HepG2 (cell line): ENCODE measurements around the gene PIP4K2C. TPM values are rescaled to one million over a fixed set of nuclear protein-coding genes. Genes with fewer than 3 reads are reported as not detected.

Experiments used
- ATAC-seq: fragments of 200-7000 bp; cut with Tn5 transposase; 3 replicates; pipeline ENCODE4 v1.9.1; 2020; ENCODE audit warnings: mild to moderate bottlenecking, moderate library complexity
- BruUV-seq: library from RNA; stranded (reverse); fragments of 400-500 nt; replicated peaks from 2 replicates; lab custom pipeline; 2021; lab: Mats Ljungman, UMichigan
- CTCF ChIA-PET: fragments of 300-600 bp; formaldehyde crosslinking; extraction: SDS; loops from one replicate; lab custom pipeline; 2021; ENCODE audit warnings: low total read pairs, inconsistent platforms, low intra/inter-chr PET ratio; lab: Yijun Ruan, JAX
- POLR2A ChIA-PET: fragments of 350-600 bp; sonication (Branson Sonifier 250); formaldehyde crosslinking; loops from one replicate; lab custom pipeline; 2020; ENCODE audit warnings: antibody characterized with exemption, inconsistent platforms; lab: Yijun Ruan, JAX
- DNase-seq: peaks from one replicate; pipeline ENCODE4 v3.0.0-alpha.2; 2015; ENCODE audit warnings: low spot score
- FAIRE-seq: peaks from 3 replicates; lab custom pipeline; 2011; peaks lifted over from hg19 to GRCh38; lab: Jason Lieb, UNC
- H2AFZ ChIP-seq: one replicate; pipeline ENCODE4 v1.6.1; 2011; ENCODE audit warnings: low read length, inconsistent platforms
- H3K27ac ChIP-seq: fragments of 300-600 bp; 3 replicates; pipeline ENCODE4 v1.8.0; 2011; ENCODE audit warnings: mixed run types, mild to moderate bottlenecking, mixed read lengths, low read length, inconsistent platforms; ENCODE audit not compliant: insufficient read depth; ENCODE audit errors: extremely low read length
- H3K27me3 ChIP-seq, 2 experiments: fragments of 200-600 bp in 1 of 2; 2 replicates in 1 of 2; 3 replicates in 1 of 2; pipeline versions ENCODE4 v1.6.0 to v1.8.0; 2011; ENCODE audit warnings: low read length in 2 of 2, mild to moderate bottlenecking in 2 of 2, moderate library complexity in 2 of 2, inconsistent platforms in 1 of 2; ENCODE audit not compliant: insufficient read depth in 2 of 2, control insufficient read depth in 1 of 2
- H3K36me3 ChIP-seq, 2 experiments: fragments of 200-600 bp in 1 of 2; replicated peaks in 1 of 2; 2 replicates in 1 of 2; 3 replicates in 1 of 2; pipeline versions ENCODE4 v1.5.1 to v1.8.0; 2011; ENCODE audit warnings: low read length in 2 of 2, inconsistent platforms in 1 of 2; ENCODE audit not compliant: insufficient read depth in 2 of 2, control insufficient read depth in 1 of 2
- H3K4me1 ChIP-seq: 2 replicates; pipeline ENCODE4 v1.5.1; 2012; ENCODE audit warnings: low read length, inconsistent platforms; ENCODE audit not compliant: insufficient read depth
- H3K4me2 ChIP-seq: 2 replicates; pipeline ENCODE4 v1.6.0; 2011; ENCODE audit warnings: low read depth, low read length, inconsistent platforms
- H3K4me3 ChIP-seq, 3 experiments: fragments of 200-600 bp in 1 of 3; sonication (generic), shearing (Covaris generic) in 1 of 3; replicated peaks in 1 of 3; 2 replicates each; pipeline ENCODE4 v1.5.1; 2011 to 2016; ENCODE audit warnings: low read length in 3 of 3, inconsistent platforms in 2 of 3, low read depth in 2 of 3, mild to moderate bottlenecking in 2 of 3, control low read depth in 1 of 3, mixed read lengths in 1 of 3; ENCODE audit not compliant: insufficient read depth in 1 of 3
- H3K79me2 ChIP-seq: one replicate; pipeline ENCODE4 v1.6.1; 2011; ENCODE audit warnings: low read length, inconsistent platforms; ENCODE audit not compliant: insufficient read depth
- H3K9ac ChIP-seq: 2 replicates; pipeline ENCODE4 v1.6.0; 2011; ENCODE audit warnings: mild to moderate bottlenecking, low read depth, low read length, inconsistent platforms; ENCODE audit not compliant: insufficient read depth
- H3K9me3 ChIP-seq: 2 replicates; pipeline ENCODE4 v1.5.1; 2012; ENCODE audit warnings: mild to moderate bottlenecking, low read length
- H4K20me1 ChIP-seq: 2 replicates; pipeline ENCODE4 v1.6.0; 2011; ENCODE audit warnings: inconsistent platforms, mild to moderate bottlenecking, low read length, moderate library complexity; ENCODE audit not compliant: insufficient read depth
- CHD2 ChIP-seq: IDR thresholded peaks from 2 replicates; pipeline ENCODE4 v1.6.1; 2011; ENCODE audit warnings: low read depth, low read length, improper control_type of control experiment
- HNRNPL ChIP-seq: fragments of 200-400 bp; formaldehyde crosslinking; IDR thresholded peaks from 2 replicates; pipeline ENCODE4 v1.6.1; 2017; ENCODE audit warnings: mild to moderate bottlenecking, low read depth, low read length
- HOXA3 ChIP-seq: sonication (generic); formaldehyde crosslinking; IDR thresholded peaks from 2 replicates; pipeline ENCODE4 v1.5.0; 2020; ENCODE audit warnings: missing genetic modification reagents
- NCOA5 ChIP-seq: sonication (generic); formaldehyde crosslinking; IDR thresholded peaks from 2 replicates; pipeline ENCODE4 v1.4.0; 2020; ENCODE audit warnings: missing genetic modification reagents
- PCBP2 ChIP-seq: fragments of 200-400 bp; formaldehyde crosslinking; optimal IDR thresholded peaks from 2 replicates; pipeline ENCODE3; 2018; ENCODE audit warnings: low read length, low read depth; ENCODE audit not compliant: poor library complexity, severe bottlenecking
- POLR2G ChIP-seq: fragments of 200-400 bp; formaldehyde crosslinking; IDR thresholded peaks from 2 replicates; pipeline ENCODE4 v1.6.1; 2018; ENCODE audit warnings: mild to moderate bottlenecking, low read depth, low read length, moderate library complexity
- REL ChIP-seq: sonication (generic); formaldehyde crosslinking; conservative IDR thresholded peaks from 2 replicates; pipeline ENCODE4 v1.8.0; 2022; ENCODE audit warnings: mild to moderate bottlenecking, missing genetic modification reagents, moderate library complexity
- TBL1XR1 ChIP-seq: fragments of 150-350 bp; IDR thresholded peaks from 2 replicates; pipeline ENCODE4 v1.6.1; 2014; ENCODE audit warnings: borderline replicate concordance, low read length; ENCODE audit not compliant: partially characterized antibody
- ZMAT3 ChIP-seq: sonication (generic); formaldehyde crosslinking; conservative IDR thresholded peaks from 2 replicates; pipeline ENCODE4 v1.7.0; 2021; ENCODE audit warnings: missing genetic modification reagents
- ZNF124 ChIP-seq: sonication (generic); formaldehyde crosslinking; IDR thresholded peaks from 2 replicates; pipeline ENCODE4 v1.4.0; 2020; ENCODE audit warnings: missing genetic modification reagents
- ZNF230 ChIP-seq: sonication (generic); formaldehyde crosslinking; IDR thresholded peaks from 2 replicates; pipeline ENCODE4 v1.4.0; 2020; ENCODE audit warnings: mild to moderate bottlenecking, missing genetic modification reagents
- ZNF329 ChIP-seq: sonication (generic); formaldehyde crosslinking; IDR thresholded peaks from 2 replicates; pipeline ENCODE4 v1.9.0; 2021; ENCODE audit warnings: low read depth, mild to moderate bottlenecking, missing genetic modification reagents
- ZNF574 ChIP-seq: sonication (generic); formaldehyde crosslinking; IDR thresholded peaks from 2 replicates; pipeline ENCODE4 v1.4.0; 2020; ENCODE audit warnings: missing genetic modification reagents
- WGBS: methylation state at CpG from one replicate; pipeline ENCODE4 v1.1.6; 2017; ENCODE audit warnings: low lambda C conversion rate; 5-methylcytosine and 5-hydroxymethylcytosine counted together
- in situ Hi-C: cut with HindIII; loops from 2 replicates; pipeline ENCODE4 v1.10.0; 2017; ENCODE audit warnings: low pct_unique_long_range_greater_than_20kb; ENCODE audit not compliant: extremely low pct_ligation_motif_present
- intact Hi-C: fragments of 100-400 bp; cut with micrococcal nuclease; formaldehyde crosslinking; loops from one replicate; pipeline ENCODE4 v1.10.0; 2022; ENCODE audit not compliant: unreplicated experiment
- polyA plus RNA-seq, 8 experiments: library from polyadenylated mRNA; depleted of rRNA in 3 of 8; stranded (reverse) in 7 of 8; unstranded in 1 of 8; fragments of >200 nt; fragmentation: Illumina TruSeq in 4 of 8; extraction: Trizol in 4 of 8; gene quantifications; 2 replicates each; pipeline versions ENCODE4 v1.2.1 to v1.2.3, GENCODE V29; 2011 to 2016; ENCODE audit warnings: low read depth in 4 of 8, missing spikeins in 1 of 8, mixed read lengths in 1 of 8; ENCODE audit not compliant: insufficient read depth in 1 of 8
- total RNA-seq, 5 experiments: library from RNA; depleted of rRNA; stranded (reverse); fragments of >200 nt; fragmentation: Illumina TruSeq; extraction: Trizol; gene quantifications; 2 replicates each; pipeline ENCODE4 v1.2.3, GENCODE V29; 2016; ENCODE audit warnings: low read depth in 1 of 5
- TF ChIP-seq, protein P1 (sequence below): sonication (generic); formaldehyde crosslinking; IDR thresholded peaks from 2 replicates; pipeline ENCODE4 v1.9.0; 2021; ENCODE audit warnings: missing genetic modification reagents, borderline replicate concordance

PIP4K2C gene
- total and polyA plus RNA-seq, 2 of the 13 experiments (the other 11 are each of a cell fraction or from before 2014, with no cell fraction given) = 23.3 to 26.4 TPM

GRCh38 chr12:57629897-57630471 lies 39.0 kb downstream of the PIP4K2C start:
- intact Hi-C loops = no loop called here
- no peaks in the 10 kb centered on the region for H4K20me1 ChIP-seq
- H3K27me3 ChIP-seq = no peaks in the 10 kb centered on the region; a peak in 1 of 5 replicates
- no TSS peak for BruUV-seq
- ATAC-seq = no peak
- H3K36me3 ChIP-seq = 0 out of 5 replicates have a peak, but pooled peaks cover 0 to 3% of the 10 kb centered on the region in 2 experiments
- WGBS = 86% methylated on average over 3 of the region's 5 CpGs
- TF ChIP-seq ZNF574 (CRISPR knock-in tag) = no peak
- no peak for TF ChIP-seq CHD2
- TF ChIP-seq HNRNPL = peak; percentile 77
- POLR2A ChIA-PET = interaction anchor here (1.8 kb wide), 1 partner anchor 49 kb away, joined by 5 read pairs; no protein-coding TSS in a partner anchor
- H3K9me3 ChIP-seq = no peaks in the 10 kb centered on the region
- FAIRE-seq = no peak
- no peak for DNase-seq
- no peak overlapping the region for H2AFZ ChIP-seq
- no peak overlapping the region for H3K27ac ChIP-seq
- H3K4me1 ChIP-seq = peaks cover 34% of the 10 kb centered on the region
- in situ Hi-C loops = no loop called here
- CTCF ChIA-PET = no interaction called here
- H3K4me3 ChIP-seq = no peak overlapping the region
- no peaks in the 10 kb centered on the region for H3K79me2 ChIP-seq
- H3K4me2 ChIP-seq = no peak overlapping the region
- H3K9ac ChIP-seq = no peak overlapping the region

DNA sequence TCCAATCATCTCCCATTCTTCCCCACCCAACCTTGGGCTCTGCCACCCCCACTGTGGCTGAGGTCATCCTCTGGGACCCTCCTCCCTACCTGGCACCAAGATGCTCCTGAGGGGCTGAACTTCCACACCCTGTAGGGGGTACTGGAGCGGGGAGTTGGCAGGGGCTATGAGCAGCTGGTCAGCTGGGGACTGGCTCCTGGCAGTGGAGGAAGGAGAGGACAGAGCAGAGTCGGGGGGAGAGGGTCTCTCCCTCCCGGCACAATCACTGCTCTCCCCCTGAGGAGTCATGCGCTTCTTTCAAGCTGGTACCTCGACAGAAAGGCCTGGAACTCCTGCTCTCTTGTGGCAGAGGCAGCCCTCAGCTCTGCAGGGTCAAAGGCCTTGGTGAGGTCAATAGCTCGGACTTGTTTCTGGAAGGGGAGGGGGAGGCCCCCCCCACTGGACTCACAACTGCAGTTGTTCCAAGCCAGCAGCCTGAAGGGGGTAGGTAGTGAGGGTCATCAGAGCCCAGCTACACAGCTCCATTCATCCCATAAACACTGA lies 40.0 kb downstream of the PIP4K2C start:
- ATAC-seq (no peak), FAIRE-seq (no peak), DNase-seq (no peak)
- in situ Hi-C loops = no loop called here
- Histone ChIP-seq H4K20me1 (no peaks in the 10 kb centered on the region), H3K36me3 (0 out of 5 replicates have a peak, but pooled peaks cover 0 to 3% of the 10 kb centered on the region in 2 experiments), H3K79me2 (no peaks in the 10 kb centered on the region), H3K4me2 (no peak overlapping the region; the same call in 1 of the 2 replicates), H3K9ac (no peak overlapping the region), H3K9me3 (no peaks in the 10 kb centered on the region), H3K27ac (no peak overlapping the region), H2AFZ (no peak overlapping the region), H3K4me3 (no peak overlapping the region), H3K4me1 (peaks cover 28% of the 10 kb centered on the region), H3K27me3 (no peaks in the 10 kb centered on the region; a peak in 1 of 5 replicates)
- ChIA-PET CTCF (no interaction called here), POLR2A (interaction anchor here (0.9 to 1.8 kb wide), 2 partner anchors 50 to 134 kb away, joined by 3 to 5 read pairs; no protein-coding TSS in a partner anchor)
- intact Hi-C loops = no loop called here
- no TSS peak for BruUV-seq
- WGBS = 67% methylated on average over 6 of the region's 6 CpGs
- TF ChIP-seq ZNF124 (CRISPR knock-in tag) (no peak), PCBP2 (no peak), ZNF329 (CRISPR knock-in tag) (no peak), NCOA5 (no peak), REL (CRISPR knock-in tag) (no peak), HOXA3 (no peak), ZNF230 (no peak), POLR2G (no peak), TBL1XR1 (no peak), ZMAT3 (no peak)
- TF ChIP-seq, protein P1, sequence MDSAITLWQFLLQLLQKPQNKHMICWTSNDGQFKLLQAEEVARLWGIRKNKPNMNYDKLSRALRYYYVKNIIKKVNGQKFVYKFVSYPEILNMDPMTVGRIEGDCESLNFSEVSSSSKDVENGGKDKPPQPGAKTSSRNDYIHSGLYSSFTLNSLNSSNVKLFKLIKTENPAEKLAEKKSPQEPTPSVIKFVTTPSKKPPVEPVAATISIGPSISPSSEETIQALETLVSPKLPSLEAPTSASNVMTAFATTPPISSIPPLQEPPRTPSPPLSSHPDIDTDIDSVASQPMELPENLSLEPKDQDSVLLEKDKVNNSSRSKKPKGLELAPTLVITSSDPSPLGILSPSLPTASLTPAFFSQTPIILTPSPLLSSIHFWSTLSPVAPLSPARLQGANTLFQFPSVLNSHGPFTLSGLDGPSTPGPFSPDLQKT (CRISPR knock-in tag) = no peak
